ENCODE measurements around the gene TRPV4.

Gene TRPV4

GRCh38 chr12:109738878-109739665, 94.1 kb downstream of the TRPV4 start:
- DNase-seq = no peak

GRCh38 chr12:109738209-109738608, 95.0 kb downstream of the TRPV4 start:
- no peak for DNase-seq

GRCh38 chr12:109737631-109738030, 95.6 kb downstream of the TRPV4 start:
- DNase-seq = no peak

GRCh38 chr12:109737126-109737525, 96.1 kb downstream of the TRPV4 start:
- no peak for DNase-seq

GRCh38 chr12:109736552-109737108, 96.6 kb downstream of the TRPV4 start:
- DNase-seq = no peak

GRCh38 chr12:109735825-109736551, 97.2 kb downstream of the TRPV4 start:
- no peak for DNase-seq

GRCh38 chr12:109735051-109735521, 98.1 kb downstream of the TRPV4 start:
- no peak for DNase-seq

GRCh38 chr12:109734219-109735000, 98.8 kb downstream of the TRPV4 start:
- DNase-seq = no peak

Data from NCI-H774 (cell line).